Ovary (tissue), 3 donors: ENCODE results near the gene VPS51.

ENCODE experiments used
- CTCF ChIP-seq, 3 donors: fragments of 450-650 bp in 2 of 3; fragments of 200-600 bp in 1 of 3; IDR thresholded peaks; one replicate each; pipeline versions ENCODE4 v1.5.1 to v1.8.0; 2016 to 2022; ENCODE audit warnings: antibody characterized with exemption in 3 of 3, mild to moderate bottlenecking in 1 of 3
- EP300 ChIP-seq: sonication (generic); formaldehyde crosslinking; IDR thresholded peaks from one replicate; pipeline ENCODE4 v1.6.1; 2017; ENCODE audit warnings: antibody characterized with exemption
- POLR2A ChIP-seq: fragments of 450-650 bp; IDR thresholded peaks from one replicate; pipeline ENCODE4 v1.6.1; 2017; ENCODE audit warnings: antibody characterized with exemption, mild to moderate bottlenecking, moderate library complexity
- donor health status: DM: no; HTN: no; CAD: no.

DNA sequence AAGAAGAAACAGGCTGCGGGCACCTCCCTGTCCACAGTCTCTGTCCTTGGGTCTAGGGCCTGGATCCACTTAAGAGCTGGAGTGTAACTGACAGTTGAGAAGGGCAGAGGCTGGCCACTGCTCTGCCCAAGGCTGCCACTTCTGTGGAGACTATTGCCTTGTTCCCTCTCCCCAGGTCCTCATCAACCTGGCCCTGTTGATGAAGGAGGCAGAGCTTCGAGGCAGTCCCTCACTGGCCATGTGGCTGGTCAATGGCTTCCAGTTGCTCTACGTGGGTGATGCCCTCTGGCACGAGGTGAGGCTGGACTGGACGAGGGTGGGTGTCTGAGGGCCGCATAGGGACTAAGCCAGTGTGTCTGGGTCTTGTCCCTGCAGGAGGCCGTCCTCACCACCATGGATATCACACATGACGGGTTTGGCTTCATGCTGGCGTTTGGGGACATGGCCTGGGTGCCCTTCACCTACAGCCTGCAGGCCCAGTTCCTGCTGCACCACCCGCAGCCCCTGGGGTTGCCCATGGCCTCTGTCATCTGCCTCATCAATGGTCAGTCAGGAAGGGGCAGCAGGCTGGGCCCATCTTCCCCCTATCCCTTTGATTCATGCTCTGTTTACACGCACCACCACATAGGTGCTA, 18.6 kb downstream of the VPS51 start:
- TF ChIP-seq CTCF (IDR thresholded peaks at IDR 0.05) (no peak), EP300 (no peak), POLR2A (no peak)
